SKM-1 (cell line): Measurements from ENCODE around the gene CYB5R3.
"Not testable (repeated sequence)": the region's sequence is repeated elsewhere in the genome, so short reads cannot be mapped to it uniquely, and the experiment has no call there.

Experiments used
- DNase-seq: peaks from one replicate; lab custom pipeline; 2025; ENCODE audit not compliant: unreplicated experiment; lab: John Stamatoyannopoulos, UW

Gene CYB5R3

GRCh38 chr22:42679691-42680090 lies 30.5 kb upstream of the CYB5R3 start:
- no peak for DNase-seq

- no peak for DNase-seq
Observed at GRCh38 chr22:42678894-42679293, 29.7 kb upstream of the CYB5R3 start.

GRCh38 chr22:42677936-42678335 lies 28.7 kb upstream of the CYB5R3 start:
- DNase-seq, result not testable (repeated sequence)

- DNase-seq, result no peak
Observed at GRCh38 chr22:42676059-42676607, 26.9 kb upstream of the CYB5R3 start.

GRCh38 chr22:42673898-42674401 lies 24.8 kb upstream of the CYB5R3 start:
- no peak for DNase-seq

GRCh38 chr22:42673071-42673470 lies 23.9 kb upstream of the CYB5R3 start:
- not testable (repeated sequence) for DNase-seq

- DNase-seq, result no peak
Observed at GRCh38 chr22:42670921-42671709, 21.9 kb upstream of the CYB5R3 start.

GRCh38 chr22:42670046-42670445 lies 20.9 kb upstream of the CYB5R3 start:
- DNase-seq, result no peak

- not testable (repeated sequence) for DNase-seq
Observed at GRCh38 chr22:42666393-42666792, 17.2 kb upstream of the CYB5R3 start.

GRCh38 chr22:42664976-42665831 lies 16.0 kb upstream of the CYB5R3 start:
- no peak for DNase-seq

- DNase-seq, result peak; percentile 58
Observed at GRCh38 chr22:42661985-42662831, 13.0 kb upstream of the CYB5R3 start.

- DNase-seq, result no peak
Observed at GRCh38 chr22:42656578-42656977, 7.4 kb upstream of the CYB5R3 start.

- DNase-seq, result no peak
Observed at GRCh38 chr22:42655693-42656092, 6.5 kb upstream of the CYB5R3 start.

- no peak for DNase-seq
Observed at GRCh38 chr22:42654436-42655073, 5.4 kb upstream of the CYB5R3 start.

GRCh38 chr22:42653999-42654398 lies 4.8 kb upstream of the CYB5R3 start:
- no peak for DNase-seq

- no peak for DNase-seq
Observed at GRCh38 chr22:42651134-42651533, 1.9 kb upstream of the CYB5R3 start.

- no peak for DNase-seq
Observed at GRCh38 chr22:42648368-42649245, 585 bp downstream of the CYB5R3 start.

GRCh38 chr22:42648017-42648367 lies 1.2 kb downstream of the CYB5R3 start:
- no peak for DNase-seq
